Anterior cingulate cortex (tissue), 58 donors: Measurements from ENCODE around the gene GLIPR2.
"Not testable (repeated sequence)": the region's sequence is repeated elsewhere in the genome, so short reads cannot be mapped to it uniquely, and the experiment has no call there.

Source experiments
- DNase-seq, 58 donors: peaks; one replicate each; lab custom pipeline; 2025; lab: John Stamatoyannopoulos, UW

GLIPR2 gene

DNA sequence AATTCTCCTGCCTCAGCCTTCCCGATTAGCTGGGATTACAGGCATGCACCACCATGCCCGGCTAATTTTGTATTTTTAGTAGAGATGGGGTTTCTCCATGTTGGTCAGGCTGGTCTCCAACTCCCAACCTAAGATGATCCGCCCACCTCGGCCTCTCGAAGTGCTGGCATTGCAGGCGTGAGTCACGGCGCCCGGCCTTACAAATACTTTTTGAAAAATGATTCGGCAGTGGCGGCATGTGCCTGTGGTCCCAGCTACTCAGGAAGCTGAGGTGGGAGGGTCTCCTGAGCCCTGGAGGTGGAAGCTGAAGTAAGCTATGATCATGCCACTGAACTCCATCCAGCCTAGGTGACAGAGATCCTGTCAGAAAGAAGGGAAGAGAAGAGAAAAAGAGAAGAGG lies 23.6 kb downstream of the GLIPR2 start:
- not testable (repeated sequence) for DNase-seq

DNA sequence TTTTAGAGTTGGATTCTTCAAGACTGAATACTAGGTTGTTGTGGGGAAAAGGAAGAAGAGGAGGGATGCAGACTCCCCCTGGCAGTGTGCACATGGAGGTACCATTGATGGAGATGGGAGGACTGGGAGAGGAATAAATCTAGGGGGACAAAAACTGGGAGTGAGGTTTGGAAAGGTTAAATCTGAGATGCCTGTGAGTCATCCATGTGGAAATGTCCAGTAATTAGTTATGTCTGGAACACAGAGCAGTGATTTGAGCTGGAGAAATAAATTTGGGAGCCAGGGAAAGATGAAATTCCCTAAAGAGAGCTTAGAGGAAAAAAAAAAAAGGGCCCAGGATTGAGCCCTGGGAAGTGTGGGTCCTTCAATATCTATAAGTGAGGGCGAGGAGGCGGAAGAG lies 24.7 kb downstream of the GLIPR2 start:
- no peak for DNase-seq

DNA sequence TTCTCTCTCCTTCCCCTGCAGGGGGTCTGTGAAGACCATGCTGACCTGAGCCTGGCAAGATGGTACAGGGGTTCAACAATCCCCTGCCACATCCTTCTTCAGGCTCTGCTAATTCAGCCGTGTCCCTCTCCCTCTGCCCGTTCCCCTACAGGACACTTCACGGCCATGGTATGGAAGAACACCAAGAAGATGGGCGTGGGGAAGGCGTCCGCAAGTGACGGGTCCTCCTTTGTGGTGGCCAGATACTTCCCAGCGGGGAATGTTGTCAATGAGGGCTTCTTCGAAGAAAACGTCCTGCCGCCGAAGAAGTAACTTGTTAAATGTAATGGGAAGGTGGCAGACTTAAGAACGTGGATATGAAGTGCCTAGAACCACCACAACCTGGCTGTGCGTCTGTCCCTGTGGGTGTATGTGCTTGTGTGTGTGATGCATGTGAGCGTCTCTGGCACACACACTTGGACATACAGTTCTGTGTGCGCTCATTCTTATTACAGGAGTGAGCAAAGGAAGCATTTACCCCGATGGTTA lies 25.7 kb downstream of the GLIPR2 start:
- no peak for DNase-seq

DNA sequence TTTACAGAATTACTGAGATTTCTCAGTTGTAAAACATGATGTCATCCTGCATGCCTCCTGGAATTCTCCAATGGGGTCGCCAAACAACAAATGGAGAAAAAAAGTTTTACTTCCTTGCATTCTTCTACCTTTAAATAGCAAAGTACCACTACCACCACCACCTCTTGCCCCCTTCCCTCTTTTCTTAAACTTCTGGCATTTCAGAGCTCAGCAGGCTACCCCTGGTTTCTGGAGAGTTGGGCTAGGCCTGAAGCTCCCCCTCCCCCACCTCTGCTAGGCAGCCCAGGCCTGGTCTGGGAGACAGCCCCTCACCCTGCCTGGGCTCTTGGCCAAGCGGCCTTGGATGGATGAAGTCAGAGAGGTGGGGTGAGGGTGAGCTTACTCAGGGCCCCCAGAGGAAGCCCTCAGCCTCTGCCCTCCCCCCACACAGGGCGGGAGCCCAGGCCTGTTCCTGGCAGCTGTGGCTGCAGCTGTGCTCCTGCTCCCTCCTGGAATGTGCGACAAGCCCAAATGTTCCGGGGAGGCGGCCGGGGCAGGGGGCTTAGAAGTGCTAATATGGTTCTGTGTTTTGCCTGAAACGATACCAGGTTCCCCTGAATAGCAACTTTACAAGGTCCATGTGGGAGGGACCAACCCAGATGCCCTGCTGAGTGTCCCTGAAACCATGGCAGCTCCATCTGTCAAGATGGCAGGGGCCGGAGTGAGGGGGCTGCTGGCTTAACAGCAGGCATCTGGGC lies 26.7 kb downstream of the GLIPR2 start:
- peak in 39 of 58 donors; percentile 12 to 80 (median 45) for DNase-seq

- DNase-seq, result no peak
These were observed 27.2 kb downstream of the GLIPR2 start for GRCh38 chr9:36163786-36164170.

- peak in 2 of 58 donors; percentile 22 to 55 for DNase-seq
These were observed 27.8 kb downstream of the GLIPR2 start for GRCh38 chr9:36164372-36164771.

DNA sequence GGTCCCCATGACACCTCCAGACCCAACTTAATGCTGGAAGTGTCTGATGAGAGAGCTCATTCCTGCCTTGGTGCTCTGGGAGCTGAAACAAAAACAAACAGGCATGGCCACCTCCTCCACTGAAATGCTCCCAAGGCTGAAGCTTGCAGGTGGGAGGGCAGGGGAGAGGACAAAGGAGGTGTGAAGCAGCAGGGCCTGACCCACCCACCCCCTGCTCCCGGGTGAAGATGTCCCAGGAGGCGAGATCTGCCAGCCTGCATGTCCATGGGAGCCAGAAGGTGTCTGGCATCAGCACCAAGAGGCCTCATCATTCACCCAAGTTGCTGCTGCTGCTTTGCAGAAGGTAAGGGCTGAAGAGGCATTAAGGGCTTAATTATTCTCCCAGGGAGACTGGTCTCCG lies 28.5 kb downstream of the GLIPR2 start:
- DNase-seq, result no peak

DNA sequence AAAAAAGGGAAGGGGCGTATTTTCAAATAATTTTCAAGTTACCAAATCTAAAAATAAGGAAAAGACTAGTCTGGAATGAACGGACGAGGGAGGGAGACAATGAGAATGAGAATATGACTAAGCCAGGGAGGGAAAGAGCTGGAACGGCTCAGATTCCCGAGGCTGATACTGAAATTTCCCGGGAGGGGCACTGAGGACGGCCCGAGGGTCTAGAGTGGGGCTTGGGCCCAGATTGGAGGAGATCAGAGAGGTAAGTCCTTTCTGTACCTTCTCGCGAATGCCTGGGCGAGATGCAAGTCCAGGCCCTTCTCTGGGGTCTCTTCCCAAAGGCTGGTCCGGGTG lies 29.3 kb downstream of the GLIPR2 start:
- DNase-seq, result no peak

DNA sequence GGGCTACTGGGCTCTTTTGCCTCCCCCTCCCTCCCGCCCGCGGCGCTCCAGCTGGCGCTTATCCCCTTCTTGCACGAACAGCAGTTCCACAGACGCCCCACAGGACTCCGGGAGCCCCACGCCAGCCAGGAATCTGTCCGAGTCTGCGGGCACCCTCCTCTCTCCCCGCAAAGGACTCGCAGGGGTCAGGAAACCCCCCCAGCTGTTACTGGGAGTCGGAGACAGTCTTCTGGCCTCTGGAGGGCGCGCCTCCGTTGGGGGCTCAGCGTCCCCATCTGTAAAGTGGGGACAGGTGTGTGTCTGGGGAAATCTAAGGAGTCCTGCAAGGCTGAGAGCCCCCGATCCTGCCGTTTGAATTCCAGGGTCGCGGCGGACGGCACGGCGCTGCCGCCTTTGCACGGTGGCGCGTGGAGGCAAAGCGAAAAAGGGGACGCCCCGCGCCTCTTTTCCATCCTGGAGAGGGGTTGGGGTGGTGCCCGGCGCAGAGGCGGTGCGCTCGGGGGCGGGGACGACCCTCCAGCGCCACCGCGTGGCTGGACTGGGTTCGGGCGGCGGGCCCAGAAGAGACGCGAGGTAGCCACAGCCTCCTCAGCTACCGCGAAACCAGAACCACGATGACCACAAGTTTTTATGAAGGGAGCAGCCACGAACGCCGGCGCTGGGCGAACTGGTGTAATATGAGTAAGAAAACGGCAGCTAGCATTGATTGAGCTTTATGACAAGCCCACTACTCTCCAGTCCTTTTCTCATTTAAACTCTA lies 29.8 kb downstream of the GLIPR2 start:
- DNase-seq, result peak in 55 of 58 donors; percentile 32 to 86 (median 72)

DNA sequence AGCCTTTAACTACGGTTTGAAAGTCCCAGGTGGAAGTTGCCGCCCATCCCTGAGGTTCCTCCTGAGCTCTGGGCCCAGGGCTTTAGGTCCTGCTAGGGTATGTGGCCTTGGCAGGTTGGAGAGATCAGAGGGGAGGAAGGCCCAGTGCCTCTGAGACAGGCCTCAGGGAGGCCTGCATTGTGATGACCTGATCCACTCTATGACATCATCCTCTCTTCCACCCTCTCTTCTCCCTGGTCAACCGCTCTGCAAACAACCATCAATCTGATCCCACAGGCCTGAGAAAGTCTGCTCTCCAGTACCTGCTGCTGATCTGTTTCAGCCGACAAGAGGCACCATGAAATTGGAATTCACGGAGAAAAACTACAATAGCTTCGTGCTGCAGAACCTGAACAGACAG lies 32.6 kb downstream of the GLIPR2 start, which contains the start of gene CCIN:
TSS of gene CCIN (plus strand) at position 223 of the 400 bp plus-strand sequence. CDS start at position 338, 115 bp downstream.
- DNase-seq, result no peak

- DNase-seq, result no peak
These were observed 33.2 kb downstream of the GLIPR2 start for GRCh38 chr9:36169708-36170107.

DNA sequence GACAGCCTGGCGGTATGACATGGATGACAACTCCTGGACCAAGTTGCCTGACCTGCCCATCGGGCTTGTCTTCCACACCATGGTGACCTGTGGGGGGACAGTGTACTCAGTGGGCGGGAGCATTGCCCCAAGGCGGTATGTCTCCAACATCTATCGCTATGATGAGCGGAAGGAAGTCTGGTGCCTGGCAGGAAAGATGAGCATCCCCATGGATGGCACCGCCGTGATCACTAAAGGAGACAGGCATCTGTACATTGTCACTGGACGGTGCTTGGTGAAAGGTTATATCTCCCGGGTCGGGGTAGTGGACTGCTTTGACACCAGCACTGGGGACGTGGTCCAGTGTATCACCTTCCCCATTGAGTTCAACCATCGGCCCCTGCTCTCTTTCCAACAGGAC lies 34.0 kb downstream of the GLIPR2 start:
- DNase-seq, result no peak

- no peak for DNase-seq
These were observed 37.3 kb downstream of the GLIPR2 start for GRCh38 chr9:36173861-36174260.

GRCh38 chr9:36174271-36174670 lies 37.7 kb downstream of the GLIPR2 start:
- DNase-seq, result no peak

DNA sequence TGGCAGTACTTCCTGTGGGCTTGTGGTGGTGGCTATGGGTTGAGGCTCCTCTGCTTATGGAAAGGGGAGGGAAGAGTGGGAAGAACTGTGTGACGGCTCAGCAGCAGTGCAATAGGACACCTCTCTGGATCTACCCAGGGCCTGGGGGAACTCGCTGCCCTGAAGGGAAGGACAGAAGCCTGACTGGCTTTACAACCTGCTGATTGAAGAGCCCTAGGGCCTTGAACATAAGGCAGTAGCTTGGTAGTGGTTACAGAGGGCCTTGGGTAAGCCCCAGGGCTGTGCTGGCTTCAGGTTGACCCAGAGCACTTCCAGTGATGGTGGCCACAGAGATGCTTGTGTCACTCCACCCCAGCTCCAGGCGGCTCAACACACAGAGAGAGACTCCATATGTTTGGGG lies 38.2 kb downstream of the GLIPR2 start:
- no peak for DNase-seq

- DNase-seq, result not testable (repeated sequence)
These were observed 38.7 kb downstream of the GLIPR2 start for GRCh38 chr9:36175209-36175608.

DNA sequence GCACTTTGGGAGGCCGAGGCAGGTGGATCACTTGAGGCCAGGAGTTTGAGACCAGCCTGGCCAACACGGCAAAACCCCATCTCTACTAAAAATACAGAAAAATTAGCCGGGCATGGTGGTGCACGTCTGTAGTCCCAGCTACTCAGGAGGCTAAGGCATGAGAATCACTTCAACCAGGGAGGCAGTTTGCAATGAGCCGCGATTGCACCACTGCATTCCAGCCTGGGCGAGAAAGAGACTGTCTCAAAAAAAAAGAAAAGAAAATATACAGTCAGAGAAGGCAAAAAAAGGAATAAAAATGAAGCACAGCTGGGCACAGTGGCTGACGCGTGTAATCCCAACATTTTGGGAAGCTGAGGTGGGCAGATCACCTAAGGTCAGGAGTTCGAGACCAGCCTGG lies 40.0 kb downstream of the GLIPR2 start:
- DNase-seq, result not testable (repeated sequence)

- no peak for DNase-seq
These were observed 41.0 kb downstream of the GLIPR2 start for GRCh38 chr9:36177571-36177970.

GRCh38 chr9:36180243-36180642 lies 43.7 kb downstream of the GLIPR2 start:
- DNase-seq, result not testable (repeated sequence)

DNA sequence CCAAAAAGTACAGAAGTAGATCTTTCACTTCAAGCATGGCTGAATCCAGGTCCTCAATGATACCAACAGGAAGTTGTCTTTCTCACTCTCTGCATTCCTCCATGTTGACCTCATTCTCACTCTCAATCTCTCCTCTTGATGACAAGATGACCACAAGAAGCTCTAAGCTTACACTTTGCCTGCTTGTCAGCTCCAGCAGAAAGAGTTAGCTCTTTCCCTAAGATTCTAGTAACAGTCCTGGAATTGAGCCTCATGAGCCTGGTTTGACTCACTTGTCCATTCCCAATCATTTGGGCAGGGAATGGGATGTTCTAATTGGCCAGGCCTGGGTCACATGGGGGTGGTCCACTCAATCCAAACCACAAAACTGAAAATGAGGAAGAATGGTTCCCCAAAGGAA lies 50.9 kb downstream of the GLIPR2 start:
- DNase-seq, result no peak

- DNase-seq, result no peak
These were observed 51.7 kb downstream of the GLIPR2 start for GRCh38 chr9:36188212-36188611.

GRCh38 chr9:36189976-36190375 lies 53.4 kb downstream of the GLIPR2 start:
- DNase-seq, result no peak
